DOHH2 (cell line): ENCODE measurements around the gene FILIP1L.

Experiments used
- H3F3A ChIP-seq: fragments of 200-600 bp; sonication (generic), shearing (Covaris generic); 2 replicates; pipeline ENCODE4 v1.6.0; 2016; ENCODE audit warnings: antibody characterized with exemption, mild to moderate bottlenecking; ENCODE audit not compliant: control insufficient read depth, insufficient read depth
- H3K27ac ChIP-seq: fragments of 200-600 bp; sonication (generic); 2 replicates; pipeline ENCODE4 v1.5.1; 2014; ENCODE audit warnings: low read depth, mild to moderate bottlenecking, low read length, moderate library complexity
- H3K27me3 ChIP-seq: fragments of 200-600 bp; sonication (generic); 2 replicates; pipeline ENCODE4 v1.6.1; 2014; ENCODE audit warnings: mild to moderate bottlenecking, low read length, mixed read lengths; ENCODE audit not compliant: control insufficient read depth
- H3K36me3 ChIP-seq: fragments of 200-600 bp; sonication (generic); 2 replicates; pipeline ENCODE4 v1.6.1; 2014; ENCODE audit warnings: mild to moderate bottlenecking, low read length, moderate library complexity, mixed read lengths; ENCODE audit not compliant: control insufficient read depth
- H3K4me1 ChIP-seq: fragments of 200-600 bp; sonication (generic); 2 replicates; pipeline ENCODE4 v1.6.1; 2014; ENCODE audit warnings: mild to moderate bottlenecking, low read length, mixed read lengths; ENCODE audit not compliant: control insufficient read depth
- H3K4me2 ChIP-seq: fragments of 200-600 bp; sonication (generic); 2 replicates; pipeline ENCODE4 v1.6.0; 2014; ENCODE audit warnings: mild to moderate bottlenecking, low read length, moderate library complexity
- H3K4me3 ChIP-seq: fragments of 200-600 bp; sonication (generic); 2 replicates; pipeline ENCODE4 v1.5.1; 2014; ENCODE audit warnings: mild to moderate bottlenecking, low read length, mixed read lengths
- H3K79me2 ChIP-seq: fragments of 200-600 bp; sonication (generic); 2 replicates; pipeline ENCODE4 v1.6.1; 2014; ENCODE audit warnings: mild to moderate bottlenecking, low read length, mixed read lengths; ENCODE audit not compliant: control insufficient read depth
- H3K9me2 ChIP-seq: fragments of 200-600 bp; sonication (generic); replicated peaks from 2 replicates; pipeline ENCODE4 v1.6.1; 2014; ENCODE audit warnings: mild to moderate bottlenecking, low read length, mixed read lengths; ENCODE audit not compliant: control insufficient read depth
- H3K9me3 ChIP-seq: fragments of 200-600 bp; sonication (generic); 2 replicates; pipeline ENCODE4 v1.6.1; 2014; ENCODE audit warnings: antibody characterized with exemption, low read length, mixed read lengths; ENCODE audit not compliant: control insufficient read depth, insufficient read depth
- H4K20me1 ChIP-seq: fragments of 200-600 bp; sonication (generic); 2 replicates; pipeline ENCODE4 v1.6.0; 2014; ENCODE audit warnings: low read depth, mild to moderate bottlenecking, antibody characterized with exemption, low read length, moderate library complexity; ENCODE audit not compliant: control insufficient read depth, insufficient read depth
- CTCF ChIP-seq: fragments of 200-600 bp; sonication (generic); IDR thresholded peaks from one replicate; pipeline ENCODE4 v1.5.1; 2014; ENCODE audit warnings: antibody characterized with exemption, mild to moderate bottlenecking, low read depth, low read length; ENCODE audit not compliant: poor library complexity, severe bottlenecking
- EZH2phosphoT487 ChIP-seq: fragments of 200-600 bp; sonication (generic); IDR thresholded peaks from 2 replicates; pipeline ENCODE4 v1.6.1; 2017; ENCODE audit warnings: borderline replicate concordance, mild to moderate bottlenecking, antibody characterized with exemption, low read length, moderate library complexity, mixed read lengths

FILIP1L gene

GRCh38 chr3:99799422-99799821, 314.9 kb downstream of the FILIP1L start:
- Histone ChIP-seq H4K20me1 (no peaks in the 10 kb centered on the region), H3K4me2 (no peak overlapping the region), H3K9me2 (no peaks in the 10 kb centered on the region), H3F3A (no peaks in the 10 kb centered on the region), H3K27me3 (no peaks in the 10 kb centered on the region), H3K36me3 (no peaks in the 10 kb centered on the region), H3K4me1 (no peaks in the 10 kb centered on the region), H3K9me3 (peaks cover 5% of the 10 kb centered on the region; the same call in 1 of the 2 replicates), H3K27ac (no peak overlapping the region), H3K79me2 (no peaks in the 10 kb centered on the region), H3K4me3 (no peak overlapping the region)
- TF ChIP-seq CTCF (no peak), EZH2phosphoT487 (no peak)

- no peaks in the 10 kb centered on the region for H3K9me3 ChIP-seq
- no peak overlapping the region for H3K4me3 ChIP-seq
- H3K4me2 ChIP-seq, result no peak overlapping the region
- H3K27me3 ChIP-seq, result no peaks in the 10 kb centered on the region
- H3K27ac ChIP-seq, result no peak overlapping the region
- no peaks in the 10 kb centered on the region for H3F3A ChIP-seq
- no peaks in the 10 kb centered on the region for H4K20me1 ChIP-seq
- H3K9me2 ChIP-seq, result no peaks in the 10 kb centered on the region
- H3K79me2 ChIP-seq, result no peaks in the 10 kb centered on the region
- TF ChIP-seq CTCF (no peak), EZH2phosphoT487 (no peak)
- no peaks in the 10 kb centered on the region for H3K4me1 ChIP-seq
- H3K36me3 ChIP-seq, result no peaks in the 10 kb centered on the region
These were observed 318.7 kb downstream of the FILIP1L start for GRCh38 chr3:99795573-99795972.

GRCh38 chr3:99794485-99794884, 319.8 kb downstream of the FILIP1L start:
- H3K4me2 ChIP-seq, result no peak overlapping the region
- H3K27me3 ChIP-seq, result peaks cover 4% of the 10 kb centered on the region; the same call in 1 of the 2 replicates
- H3K27ac ChIP-seq, result no peak overlapping the region
- H3K36me3 ChIP-seq, result no peaks in the 10 kb centered on the region
- no peaks in the 10 kb centered on the region for H3K9me3 ChIP-seq
- no peaks in the 10 kb centered on the region for H3K9me2 ChIP-seq
- H3K4me3 ChIP-seq, result no peak overlapping the region
- H3K4me1 ChIP-seq, result no peaks in the 10 kb centered on the region
- H4K20me1 ChIP-seq, result no peaks in the 10 kb centered on the region
- H3K79me2 ChIP-seq, result no peaks in the 10 kb centered on the region
- H3F3A ChIP-seq, result no peaks in the 10 kb centered on the region
- no peak for TF ChIP-seq EZH2phosphoT487
- TF ChIP-seq CTCF, result no peak
